Glomerular visceral epithelial cell (primary cell): ENCODE data around the gene TENM4.
"Not testable (repeated sequence)": the region's sequence is repeated elsewhere in the genome, so short reads cannot be mapped to it uniquely, and the experiment has no call there.

ENCODE experiments used
- DNase-seq: peaks from one replicate; pipeline ENCODE4 v3.0.0-alpha.2; 2016; ENCODE audit errors: extremely low spot score

The TENM4 gene

GRCh38 chr11:78851878-78852586 is 588.8 kb downstream of the TENM4 start:
- no peak for DNase-seq

- no peak for DNase-seq
Measured at GRCh38 chr11:78850078-78850477, 590.8 kb downstream of the TENM4 start.

GRCh38 chr11:78846269-78846668 is 594.6 kb downstream of the TENM4 start:
- no peak for DNase-seq

- no peak for DNase-seq
Measured at GRCh38 chr11:78845496-78845895, 595.3 kb downstream of the TENM4 start.

- peak; percentile 28 for DNase-seq
Measured at GRCh38 chr11:78841456-78842060, 599.3 kb downstream of the TENM4 start.

- DNase-seq, result no peak
Measured at GRCh38 chr11:78840623-78841022, 600.2 kb downstream of the TENM4 start.

- no peak for DNase-seq
Measured at GRCh38 chr11:78840200-78840599, 600.6 kb downstream of the TENM4 start.

GRCh38 chr11:78838417-78838816 is 602.4 kb downstream of the TENM4 start:
- no peak for DNase-seq

GRCh38 chr11:78835646-78836045 is 605.2 kb downstream of the TENM4 start:
- no peak for DNase-seq

GRCh38 chr11:78834886-78835285 is 605.9 kb downstream of the TENM4 start:
- DNase-seq, result peak; percentile 22

GRCh38 chr11:78833237-78833636 is 607.6 kb downstream of the TENM4 start:
- DNase-seq, result no peak

- DNase-seq, result no peak
Measured at GRCh38 chr11:78832226-78832947, 608.4 kb downstream of the TENM4 start.

GRCh38 chr11:78831571-78831970 is 609.3 kb downstream of the TENM4 start:
- DNase-seq, result no peak

GRCh38 chr11:78830277-78830819 is 610.5 kb downstream of the TENM4 start:
- DNase-seq, result no peak

GRCh38 chr11:78829146-78829545 is 611.7 kb downstream of the TENM4 start:
- DNase-seq, result no peak

- no peak for DNase-seq
Measured at GRCh38 chr11:78828676-78829075, 612.2 kb downstream of the TENM4 start.

- DNase-seq, result not testable (repeated sequence)
Measured at GRCh38 chr11:78827291-78827690, 613.5 kb downstream of the TENM4 start.

- no peak for DNase-seq
Measured at GRCh38 chr11:78825591-78826020, 615.2 kb downstream of the TENM4 start.

- DNase-seq, result no peak
Measured at GRCh38 chr11:78823588-78823987, 617.2 kb downstream of the TENM4 start.

- no peak for DNase-seq
Measured at GRCh38 chr11:78822931-78823423, 617.9 kb downstream of the TENM4 start.

GRCh38 chr11:78821371-78822306 is 619.2 kb downstream of the TENM4 start:
- DNase-seq, result no peak
